Activated gamma-delta T cell treated with anti-CD3 and anti-CD28 coated beads, Interleukin-2, amount 50 U/mL, for 16 hours (primary cell): ENCODE measurements around the gene ZNF716.
"Not testable (repeated sequence)": the region's sequence is repeated elsewhere in the genome, so short reads cannot be mapped to it uniquely, and the experiment has no call there.

Experiments used
- DNase-seq: peaks from one replicate; pipeline ENCODE4 v3.0.0-alpha.2; 2020; ENCODE audit warnings: low read depth

ZNF716 gene

DNA sequence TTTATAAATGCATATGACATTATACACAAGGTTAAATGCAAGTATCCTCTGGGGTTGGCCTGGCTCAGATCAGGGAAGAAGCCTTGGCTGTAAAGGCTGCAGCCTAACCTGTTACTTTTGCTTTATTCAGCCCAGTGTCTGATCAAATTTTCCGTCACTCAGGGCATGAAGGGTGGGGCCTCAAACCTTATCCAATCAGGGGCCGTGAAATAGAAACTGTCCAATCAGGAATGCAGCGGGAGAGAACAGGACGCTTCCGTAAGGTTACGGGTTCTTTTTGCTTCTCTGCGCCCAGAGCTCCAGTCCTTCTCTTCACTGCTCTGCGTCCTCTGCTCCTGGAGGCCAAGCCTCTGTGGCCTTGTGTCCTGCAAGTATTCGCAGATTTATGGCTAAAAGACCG is at the start of gene ZNF716:
Gene ZNF716 (plus strand): TSS at position 274 of the 400 bp plus-strand sequence. CDS start 112 bp downstream, at position 386.
- DNase-seq: no peak

DNA sequence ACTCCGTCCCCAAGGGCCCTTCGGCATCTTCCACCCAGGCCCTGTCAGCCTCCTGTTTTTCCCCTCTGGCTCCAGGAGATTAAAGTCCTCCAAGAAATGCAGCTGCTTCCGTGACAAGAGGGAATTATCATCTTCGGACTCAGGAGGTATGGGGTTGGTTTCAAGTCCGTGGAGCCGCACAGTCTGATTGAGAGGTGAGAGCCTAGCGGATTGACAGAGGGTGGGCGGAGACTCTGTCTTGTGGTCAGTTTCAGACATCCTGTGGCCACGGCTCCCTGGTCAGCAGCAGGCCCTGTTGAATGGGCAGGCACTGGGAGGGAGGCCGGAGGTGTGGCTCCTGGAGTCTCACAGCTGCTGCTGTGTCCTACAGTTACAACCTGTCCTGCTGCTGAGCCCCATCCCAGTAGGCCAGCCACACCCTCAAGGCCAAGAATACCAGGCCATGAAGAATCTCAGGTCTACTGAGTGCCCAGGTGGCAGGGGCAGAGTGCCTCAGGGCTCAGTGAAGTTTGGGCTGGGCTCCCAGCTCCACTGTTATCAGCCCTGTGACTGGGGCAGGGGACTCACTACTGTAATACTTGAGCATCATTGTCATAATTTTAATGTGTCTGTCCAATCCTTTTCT is 49.3 kb upstream of the ZNF716 start:
- no peak for DNase-seq

DNA sequence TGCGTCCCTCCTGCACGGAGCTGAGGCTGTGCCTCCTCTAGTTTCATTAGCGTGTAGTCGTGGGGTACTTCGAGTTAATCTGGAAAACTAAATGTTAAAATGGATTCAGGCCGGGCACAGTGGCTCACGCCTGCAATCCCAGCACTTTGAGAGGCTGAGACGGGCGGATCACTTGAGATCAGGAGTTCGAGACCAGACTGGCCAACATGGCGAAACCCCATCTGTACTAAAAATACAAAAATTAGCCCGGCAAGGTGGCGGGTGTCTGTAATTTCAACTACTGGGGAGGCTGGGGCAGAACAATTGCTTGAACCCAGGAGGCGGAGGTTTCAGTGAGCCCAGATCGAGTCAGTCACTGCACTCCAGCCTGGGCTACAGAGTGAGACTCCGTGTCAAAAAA is 46.9 kb upstream of the ZNF716 start:
- DNase-seq: not testable (repeated sequence)

DNA sequence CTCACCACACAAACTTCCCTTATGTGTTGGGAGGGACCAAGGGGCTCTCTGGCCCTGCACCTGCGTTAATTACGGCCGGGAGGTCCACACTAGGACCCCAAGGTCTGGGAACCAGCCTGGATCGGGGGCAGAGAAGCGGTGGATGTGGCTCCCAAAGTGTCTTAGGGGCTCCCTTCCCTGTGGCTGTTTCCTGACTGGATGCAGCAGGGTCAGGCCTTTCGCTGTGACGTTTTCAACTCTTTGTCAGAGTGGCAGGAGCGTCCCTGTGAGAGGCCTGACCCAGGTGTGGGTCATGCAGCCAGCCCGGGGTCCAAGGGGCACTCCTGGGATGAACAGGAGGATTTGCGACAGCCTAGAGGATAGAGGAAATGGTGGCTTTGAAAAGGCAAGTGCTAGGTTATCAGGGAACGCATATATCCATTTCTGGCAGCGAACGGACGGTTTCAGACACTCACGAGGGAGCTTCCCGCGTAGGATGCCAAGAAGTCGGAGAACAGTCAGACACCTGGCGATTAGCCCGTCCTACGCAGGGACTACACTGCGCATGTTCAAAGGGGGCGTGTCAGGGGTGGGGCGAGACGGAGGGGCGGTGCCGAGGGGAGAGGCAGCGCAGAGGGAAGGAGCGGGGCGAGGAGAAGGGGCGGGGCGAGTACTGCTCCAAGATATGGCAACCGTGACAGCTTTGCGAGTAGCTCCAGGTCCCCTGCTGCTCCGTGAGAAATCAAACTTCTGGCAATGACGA is 46.2 kb upstream of the ZNF716 start:
- no peak for DNase-seq

DNA sequence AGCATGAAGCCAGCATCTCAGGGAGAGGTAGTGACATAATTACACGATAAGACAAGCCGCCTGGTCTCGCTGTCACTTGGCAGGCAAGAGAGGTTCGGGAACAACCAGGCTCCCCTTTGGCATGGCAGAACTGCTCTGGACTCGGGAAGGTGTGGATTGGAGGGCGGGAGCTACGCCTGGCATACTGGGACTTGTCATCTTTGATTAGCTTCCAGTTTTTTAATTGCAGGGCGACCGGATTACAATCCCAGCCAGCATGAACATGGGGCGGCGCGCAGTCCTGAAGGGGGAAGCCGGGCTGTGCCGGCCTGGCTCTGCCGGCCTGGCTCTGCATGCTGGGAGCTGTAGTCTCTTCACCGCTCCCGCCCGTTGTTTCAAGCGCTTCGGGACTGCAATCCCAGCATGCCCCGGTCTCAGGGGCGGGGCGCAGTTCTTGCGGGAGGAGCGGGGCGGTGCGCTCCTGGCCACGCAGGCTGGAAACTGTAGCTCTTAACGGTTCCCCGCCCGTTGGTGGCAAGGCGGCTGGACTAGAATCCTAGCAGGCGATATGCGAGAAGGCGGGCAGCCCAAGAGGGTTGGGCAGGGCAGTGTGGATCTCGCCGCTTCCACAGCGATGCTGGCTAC is 45.5 kb upstream of the ZNF716 start:
- no peak for DNase-seq

DNA sequence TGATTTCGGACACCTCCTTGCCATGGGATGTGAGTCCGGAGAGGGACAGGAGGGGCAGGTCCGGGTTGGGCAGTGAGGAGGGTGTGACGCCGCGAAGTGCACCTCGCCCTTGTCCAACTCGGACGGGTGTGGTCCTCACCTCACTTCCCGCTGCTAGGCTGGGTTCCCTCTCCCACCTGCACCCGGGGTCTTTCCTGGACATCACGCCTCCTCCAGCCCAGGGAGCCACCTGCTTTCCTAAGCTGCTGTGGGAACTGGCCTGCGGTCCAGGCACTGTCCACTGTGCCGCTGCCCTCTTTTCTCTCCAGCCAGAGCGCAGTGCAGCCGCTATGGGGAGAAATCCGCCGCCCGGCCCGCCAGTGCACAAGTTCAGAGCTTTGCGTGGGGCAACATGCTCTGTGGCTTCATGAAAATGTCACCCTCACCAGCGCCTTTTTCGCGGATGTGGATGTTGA is 45.0 kb upstream of the ZNF716 start:
- no peak for DNase-seq

DNA sequence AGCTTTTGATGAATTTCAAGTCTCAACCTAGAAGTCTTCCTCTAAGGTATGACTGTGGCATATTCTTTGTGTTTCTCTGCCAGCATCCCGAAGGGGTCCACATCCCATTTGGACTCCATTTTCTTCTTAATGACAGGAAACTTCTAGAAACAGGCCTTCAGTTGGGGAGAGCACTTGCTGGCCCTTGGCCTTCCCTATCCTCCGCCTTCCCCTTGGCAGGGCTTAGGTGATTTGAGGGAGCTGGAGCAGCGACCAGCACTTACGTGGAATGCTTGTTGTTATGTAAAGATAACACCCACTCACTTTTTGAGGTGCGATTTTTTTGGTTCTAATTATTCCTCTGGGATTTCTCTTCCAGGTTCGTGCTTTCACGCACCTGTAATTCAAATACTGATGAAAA is 42.9 kb upstream of the ZNF716 start:
- DNase-seq: no peak

DNA sequence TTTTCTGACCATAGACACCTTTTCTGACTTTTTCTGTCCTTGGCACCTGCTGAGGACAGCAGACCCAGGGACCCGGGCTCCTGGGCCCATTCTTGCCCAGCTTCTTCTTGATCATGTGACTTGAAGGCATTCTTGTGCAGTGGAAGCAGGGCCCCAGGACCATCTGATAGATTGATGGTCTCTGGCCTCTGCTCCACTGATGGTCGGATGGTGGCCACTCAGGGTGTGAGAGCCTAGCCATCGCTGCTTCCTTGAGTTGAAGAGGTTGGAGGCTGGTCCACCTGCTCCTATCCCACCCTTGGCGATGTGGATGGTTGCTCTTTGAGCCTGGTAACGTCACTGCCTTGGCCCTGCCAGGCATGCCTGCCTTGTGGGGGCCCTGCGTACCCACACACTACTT is 37.8 kb upstream of the ZNF716 start:
- no peak for DNase-seq

DNA sequence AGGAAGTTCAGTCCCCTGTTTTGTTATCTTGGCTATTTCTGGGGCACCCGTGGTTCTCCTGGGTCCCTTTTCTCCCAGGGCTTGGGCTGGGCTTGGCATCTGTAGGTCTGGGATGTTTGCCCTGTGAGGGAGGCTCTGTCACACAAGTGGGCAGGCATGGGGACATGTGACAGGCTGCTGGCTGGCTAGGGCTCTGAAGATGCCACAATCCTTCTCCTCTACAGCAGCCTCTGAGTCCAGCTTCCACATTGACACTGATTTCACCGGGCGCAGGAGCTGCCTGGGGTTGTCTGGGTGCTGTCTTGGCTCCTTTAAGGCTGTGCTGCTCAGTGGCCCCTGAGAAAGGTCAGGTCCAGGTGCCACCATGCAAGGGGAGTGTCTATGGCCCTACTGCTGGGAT is 37.4 kb upstream of the ZNF716 start:
- no peak for DNase-seq

DNA sequence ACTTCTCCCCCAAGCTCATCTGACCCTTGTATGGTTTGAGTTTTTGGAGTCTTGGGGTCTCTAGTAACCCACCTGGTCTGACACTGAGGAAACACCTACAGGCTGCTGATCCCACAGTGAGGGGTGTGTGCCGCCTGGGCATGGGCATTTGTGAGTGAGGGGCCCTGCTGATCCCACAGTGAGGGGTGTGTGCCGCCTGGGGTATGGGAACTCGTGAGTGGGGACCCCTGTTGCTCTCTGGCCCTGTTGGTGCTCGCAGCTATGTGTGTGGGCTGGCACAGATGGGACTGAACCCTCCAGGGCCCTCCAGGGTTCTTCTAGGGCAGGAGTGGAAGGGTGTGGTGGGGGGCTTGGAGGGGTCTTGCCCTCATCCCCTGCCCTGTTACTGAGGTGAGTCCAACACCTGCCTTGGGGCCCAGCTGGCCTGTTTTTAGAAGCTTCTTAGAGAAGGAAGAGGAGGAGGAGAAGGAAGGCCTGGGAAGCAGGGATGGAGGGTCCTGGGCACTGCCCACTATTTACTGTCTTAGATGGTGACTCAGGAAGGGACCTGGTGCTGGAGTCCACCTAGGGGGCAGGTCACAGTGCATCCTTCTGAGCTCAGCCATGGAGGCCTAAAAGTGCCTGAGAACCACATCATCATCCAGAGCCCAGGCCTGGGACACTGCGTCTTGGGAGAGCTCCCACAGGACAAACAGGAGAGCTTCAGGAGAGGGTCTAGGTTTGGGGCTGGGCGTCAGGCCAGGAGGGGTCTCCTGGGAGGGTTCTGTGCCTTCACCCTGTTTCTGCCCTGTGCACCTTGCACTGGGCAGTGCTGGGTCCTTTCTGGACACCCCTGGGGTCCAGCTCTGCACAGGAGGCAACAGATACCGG is 36.2 kb upstream of the ZNF716 start:
- DNase-seq: no peak

DNA sequence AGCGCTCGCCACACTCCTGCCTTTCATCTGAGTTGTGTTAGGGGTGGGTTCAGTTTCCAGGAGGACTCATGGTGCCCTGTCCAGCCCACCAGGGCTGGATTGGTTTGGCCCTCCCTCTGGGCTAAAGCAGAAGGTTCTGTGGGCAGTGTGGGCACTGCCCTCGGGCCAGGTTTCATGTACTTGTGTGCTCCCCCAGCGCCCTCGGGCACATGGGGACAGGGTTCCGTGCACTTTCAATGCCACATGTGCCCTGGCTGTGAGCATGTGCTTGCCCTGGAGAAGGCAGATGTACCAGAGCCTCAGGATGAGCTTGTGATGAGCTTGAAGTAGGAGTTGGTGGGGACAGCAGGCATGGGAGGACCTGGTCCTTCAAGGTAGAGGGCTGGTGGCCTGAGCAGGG is 35.6 kb upstream of the ZNF716 start:
- no peak for DNase-seq

DNA sequence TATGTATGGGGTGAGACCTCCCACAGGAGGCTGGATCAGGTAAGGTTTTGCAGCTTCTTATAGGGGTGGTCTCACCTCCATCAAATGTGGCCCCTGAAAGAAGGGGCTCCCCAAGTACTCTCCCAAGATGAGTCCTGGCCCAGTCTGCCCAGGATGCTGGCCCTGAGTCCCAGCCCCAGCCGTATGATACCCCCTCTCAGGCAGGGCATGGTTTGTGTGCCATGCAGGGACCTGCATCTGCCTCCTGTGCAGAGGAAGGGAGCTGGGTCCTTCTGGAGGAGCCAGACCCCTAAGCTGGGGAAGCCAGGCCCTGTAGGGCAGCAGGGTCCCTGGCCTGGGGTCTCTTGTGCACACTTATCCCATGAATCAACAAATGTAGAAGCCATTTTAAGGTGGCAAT is 35.1 kb upstream of the ZNF716 start:
- DNase-seq: no peak

DNA sequence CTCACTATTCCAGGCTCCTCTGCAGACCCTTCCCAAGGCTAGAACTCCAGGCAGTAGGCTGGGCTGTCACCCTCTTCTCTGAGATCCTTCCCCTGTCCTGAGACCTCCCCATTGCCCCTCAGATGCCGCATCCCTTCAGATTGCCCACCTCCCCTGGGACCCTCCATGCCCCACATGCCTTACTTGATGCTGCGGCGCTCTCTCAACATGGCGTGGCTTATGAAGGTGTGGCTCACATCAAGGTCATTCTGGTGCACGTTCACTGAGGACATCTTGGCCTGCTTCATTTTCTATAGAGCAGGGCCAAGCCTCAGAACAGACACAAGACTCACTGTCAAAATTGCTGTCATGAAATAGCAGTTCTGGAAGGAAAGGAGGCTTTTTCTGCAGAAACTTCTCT is 34.7 kb upstream of the ZNF716 start:
- DNase-seq: no peak

DNA sequence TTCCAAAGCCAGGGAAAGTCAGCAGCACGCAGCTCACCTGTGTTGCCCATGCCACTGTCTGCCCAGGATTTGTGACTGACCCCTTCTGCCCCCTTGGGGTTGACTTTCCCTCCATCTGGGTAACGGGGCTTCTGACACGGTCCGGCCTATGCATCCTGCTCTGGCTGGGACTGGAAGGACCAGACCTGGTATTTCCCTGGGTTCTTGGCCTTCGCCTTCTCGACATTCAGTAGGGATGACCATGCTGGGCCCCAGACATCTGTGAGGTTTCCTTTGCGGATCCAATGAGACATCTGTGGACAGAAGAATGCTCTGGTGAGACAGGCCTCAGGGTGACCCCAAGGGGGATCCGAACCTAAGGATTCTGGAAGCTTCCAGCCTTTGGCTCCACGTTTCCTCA is 34.2 kb upstream of the ZNF716 start:
- no peak for DNase-seq

DNA sequence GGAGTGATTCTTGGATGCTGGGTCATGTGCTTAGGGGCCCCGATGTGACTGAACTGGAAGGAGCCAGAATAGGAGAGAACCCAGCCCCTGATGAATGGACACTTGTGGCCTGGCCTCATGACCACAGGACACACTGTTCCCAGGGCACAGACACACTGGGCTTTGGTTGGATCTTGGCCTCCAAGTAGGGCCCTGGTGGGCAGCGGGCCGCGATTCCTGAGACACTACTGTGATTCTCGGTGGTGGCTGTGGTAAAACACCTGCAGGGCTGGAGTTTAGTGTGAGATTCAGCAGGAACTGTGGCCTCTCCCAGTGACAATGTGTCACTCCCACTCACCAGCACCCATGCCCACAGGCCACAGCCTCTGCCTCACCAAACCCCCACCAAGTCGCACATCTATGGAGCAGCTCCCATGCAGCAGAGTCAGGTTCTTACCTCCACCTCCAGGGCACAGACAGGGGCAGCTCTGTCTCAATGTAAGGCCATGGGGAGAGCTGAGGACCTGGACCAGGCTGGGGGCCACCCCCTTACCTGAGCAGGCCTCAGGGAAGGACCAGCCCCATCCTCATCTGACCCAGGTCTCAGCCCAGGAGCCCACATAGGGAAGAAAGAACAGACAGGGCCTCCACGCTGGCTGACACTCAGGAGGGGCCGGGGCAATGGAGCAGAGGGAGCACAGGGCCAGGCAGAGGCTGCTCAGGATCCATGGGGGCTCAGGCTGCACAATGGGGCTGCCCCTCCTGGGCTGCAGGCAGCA is 33.2 kb upstream of the ZNF716 start:
- no peak for DNase-seq

DNA sequence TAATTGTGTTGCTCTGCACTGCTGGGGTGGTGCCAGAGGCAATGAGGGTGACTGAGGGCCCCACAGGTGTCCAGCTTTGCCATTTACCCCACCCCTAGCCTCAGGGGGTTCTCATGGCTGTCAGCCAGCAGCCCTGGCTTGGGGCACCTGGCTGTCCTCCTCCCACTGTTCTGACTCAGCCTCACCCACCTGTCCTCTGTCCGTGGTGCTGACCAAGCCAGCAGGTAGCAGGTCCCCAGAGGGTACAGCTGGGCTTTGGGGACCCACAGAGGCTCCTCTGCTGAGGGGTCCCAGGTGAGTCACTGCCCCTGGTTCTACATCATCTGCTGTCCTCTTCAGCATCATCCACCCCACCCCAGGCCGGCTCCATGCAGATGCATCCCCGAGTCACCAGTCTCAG is 32.2 kb upstream of the ZNF716 start:
- no peak for DNase-seq

DNA sequence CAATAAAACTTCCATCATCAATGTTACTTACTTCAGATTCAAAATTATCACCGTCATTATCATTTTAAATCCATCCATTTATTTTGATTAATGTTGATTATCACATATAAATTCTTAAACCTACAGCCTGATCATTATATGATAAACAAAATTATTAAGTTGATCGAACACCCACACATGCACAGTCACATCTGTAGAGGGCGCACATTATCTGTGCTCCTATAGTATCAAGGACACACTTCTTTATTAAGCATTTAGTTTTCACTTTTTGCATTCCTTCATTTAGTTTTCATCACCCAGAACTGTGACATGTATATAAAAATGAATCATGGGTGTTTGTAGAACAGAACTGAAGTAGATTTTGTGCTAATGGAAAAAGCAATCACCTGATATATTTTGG is 26.2 kb upstream of the ZNF716 start:
- DNase-seq: no peak

DNA sequence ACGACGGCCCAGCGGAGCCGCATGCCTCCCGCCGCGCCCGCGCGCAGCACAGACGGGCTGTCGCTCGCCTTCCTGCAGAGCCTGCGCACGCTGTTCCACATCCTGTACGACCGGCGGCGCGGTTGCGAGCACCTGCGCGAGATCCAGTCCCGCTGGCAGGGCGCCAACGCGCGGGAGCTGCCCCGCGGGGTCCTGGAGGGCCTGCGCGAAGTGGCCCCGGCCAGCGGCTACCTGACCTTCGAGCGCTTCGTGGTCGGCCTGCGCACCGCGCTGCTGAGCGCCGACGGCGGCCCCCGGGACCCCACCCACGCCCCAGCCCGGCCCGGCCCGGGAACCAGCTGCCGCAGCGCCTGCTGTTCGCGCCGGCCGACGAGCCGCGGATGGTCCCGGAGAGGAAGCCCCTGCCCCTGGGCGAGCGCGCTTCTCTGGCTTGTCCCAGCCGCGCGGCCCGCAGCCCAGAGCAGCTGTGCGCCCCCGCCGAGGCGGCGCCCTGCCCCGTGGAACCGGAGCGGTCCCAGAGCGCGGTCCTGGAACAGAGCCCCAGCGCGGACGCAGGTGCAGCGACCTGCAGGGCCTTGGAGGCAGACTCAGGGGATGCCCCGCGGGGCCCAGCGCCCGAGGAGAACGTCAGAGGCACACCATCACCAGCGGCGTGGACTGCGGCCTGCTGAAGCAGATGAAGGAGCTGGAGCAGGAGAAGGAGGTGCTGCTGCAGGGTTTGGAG is 25.3 kb upstream of the ZNF716 start:
- no peak for DNase-seq

DNA sequence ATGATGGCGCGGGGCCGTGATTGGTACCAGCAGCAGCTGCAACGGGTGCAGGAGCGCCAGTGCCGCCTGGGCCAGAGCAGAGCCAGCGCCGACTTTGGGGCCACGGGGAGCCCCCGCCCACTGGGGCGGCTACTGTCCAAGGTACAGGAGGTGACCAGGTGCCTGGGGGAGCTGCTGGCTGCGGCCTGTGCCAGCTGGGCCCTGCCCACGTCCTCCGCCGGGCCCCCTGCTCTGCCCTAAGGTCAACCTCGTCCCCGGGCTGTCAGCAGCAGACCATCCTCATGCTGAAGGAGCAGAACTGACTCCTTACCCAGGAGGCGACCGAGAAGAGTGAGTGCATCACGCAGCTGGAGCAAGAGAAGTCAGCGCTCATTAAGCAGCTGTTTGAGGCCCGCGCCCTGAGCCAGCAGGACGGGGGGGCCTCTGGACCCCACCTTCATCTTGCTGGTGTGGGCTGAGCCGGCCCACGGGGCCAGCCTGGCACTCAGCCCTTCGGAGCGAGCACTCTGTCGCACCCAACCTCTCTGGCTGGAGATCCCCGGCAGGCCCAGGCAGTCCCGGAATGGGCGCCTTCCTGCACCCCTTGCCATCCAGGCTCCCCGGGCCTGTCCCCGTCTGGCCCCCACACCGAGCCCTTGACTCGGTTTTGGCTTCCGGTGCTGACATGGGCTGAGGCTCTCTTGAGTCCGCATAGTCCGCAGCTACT is 24.6 kb upstream of the ZNF716 start:
- DNase-seq: no peak

DNA sequence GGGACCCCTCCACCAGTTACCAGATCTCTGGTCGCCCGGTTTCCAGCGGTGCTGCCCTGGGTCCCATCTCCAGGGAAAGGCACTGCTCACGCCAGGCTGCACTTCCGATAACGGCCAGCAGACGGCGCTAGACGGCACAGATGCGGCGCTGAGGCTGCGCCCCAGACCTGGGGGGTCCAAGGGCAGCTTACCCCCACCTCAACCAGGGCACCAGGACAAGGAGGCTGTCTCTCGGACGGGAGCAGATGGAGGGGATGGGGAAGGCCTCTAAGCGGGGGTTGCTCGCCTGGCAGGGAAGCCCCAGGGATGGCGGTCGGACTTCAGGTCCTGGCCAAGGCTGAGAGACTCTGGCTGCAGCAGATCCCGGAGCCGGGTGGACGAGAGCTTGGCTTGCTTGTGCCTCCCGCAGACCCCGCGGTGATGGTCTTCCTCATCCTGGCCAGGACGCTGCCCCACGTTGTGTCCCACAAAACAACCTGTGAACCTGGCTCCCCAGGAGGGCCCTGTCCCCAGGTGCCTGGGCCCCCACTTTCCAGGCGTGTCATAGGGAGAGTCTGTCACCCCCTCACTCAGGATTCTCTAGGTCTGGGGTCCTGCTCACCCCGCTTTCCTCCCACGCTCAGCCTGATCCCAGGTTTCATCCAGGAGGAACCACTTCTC is 23.9 kb upstream of the ZNF716 start:
- no peak for DNase-seq
